Ishikawa (cell line): ENCODE data around the gene SMC4.

Source experiments
- CEBPB ChIP-seq: IDR thresholded peaks from 2 replicates; pipeline ENCODE4 v1.6.1; 2012
- CREB1 ChIP-seq: IDR thresholded peaks from 2 replicates; pipeline ENCODE4 v1.6.1; 2012; ENCODE audit warnings: low read depth
- EGR1 ChIP-seq: IDR thresholded peaks from 2 replicates; pipeline ENCODE4 v1.6.1; 2012
- EP300 ChIP-seq: IDR thresholded peaks from 2 replicates; pipeline ENCODE4 v1.6.1; 2012; ENCODE audit warnings: borderline replicate concordance
- FOXM1 ChIP-seq: IDR thresholded peaks from 2 replicates; pipeline ENCODE4 v1.6.1; 2012; ENCODE audit warnings: low read depth, borderline replicate concordance
- MAX ChIP-seq: IDR thresholded peaks from 2 replicates; pipeline ENCODE4 v1.6.1; 2012
- NFIC ChIP-seq: IDR thresholded peaks from 2 replicates; pipeline ENCODE4 v1.6.1; 2012
- RAD21 ChIP-seq: IDR thresholded peaks from 2 replicates; pipeline ENCODE4 v1.6.1; 2012; ENCODE audit warnings: low read depth
- REST ChIP-seq: IDR thresholded peaks from 2 replicates; pipeline ENCODE4 v1.6.1; 2012; ENCODE audit warnings: low read depth, mild to moderate bottlenecking
- TAF1 ChIP-seq: IDR thresholded peaks from 2 replicates; pipeline ENCODE4 v1.6.1; 2012; ENCODE audit warnings: low read depth, mild to moderate bottlenecking
- TCF12 ChIP-seq: IDR thresholded peaks from 2 replicates; pipeline ENCODE4 v1.6.1; 2012; ENCODE audit warnings: low read depth
- TEAD4 ChIP-seq: IDR thresholded peaks from 2 replicates; pipeline ENCODE4 v1.6.1; 2012
- USF1 ChIP-seq: IDR thresholded peaks from 2 replicates; pipeline ENCODE4 v1.6.1; 2012
- YY1 ChIP-seq: IDR thresholded peaks from 2 replicates; pipeline ENCODE4 v1.6.1; 2012; ENCODE audit warnings: low read depth
- ZBTB7A ChIP-seq: IDR thresholded peaks from 2 replicates; pipeline ENCODE4 v1.6.1; 2012; ENCODE audit warnings: low read depth

Gene SMC4

DNA sequence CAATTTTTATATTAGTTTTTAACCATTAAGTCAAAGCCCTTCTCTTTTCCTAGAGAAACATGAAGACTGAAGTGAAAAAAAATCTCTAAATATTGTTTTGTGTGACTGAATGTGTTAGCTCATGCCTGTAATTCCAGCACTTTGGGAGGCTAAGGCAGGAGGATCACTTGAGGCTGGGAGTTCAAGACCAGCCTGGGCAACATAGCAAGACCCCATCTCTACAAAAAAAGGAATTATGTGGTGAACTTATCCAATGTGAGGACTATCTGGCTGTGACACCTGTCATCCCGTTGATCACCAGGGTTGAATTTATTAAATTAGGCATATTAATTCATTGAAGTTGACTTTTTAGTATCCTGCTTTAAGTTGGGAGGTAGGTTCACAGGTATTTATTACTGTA lies 13.0 kb downstream of the SMC4 start:
- no peak for TF ChIP-seq TAF1
- no peak for TF ChIP-seq TCF12
- no peak for TF ChIP-seq CEBPB
- TF ChIP-seq EP300: no peak
- no peak for TF ChIP-seq EGR1

DNA sequence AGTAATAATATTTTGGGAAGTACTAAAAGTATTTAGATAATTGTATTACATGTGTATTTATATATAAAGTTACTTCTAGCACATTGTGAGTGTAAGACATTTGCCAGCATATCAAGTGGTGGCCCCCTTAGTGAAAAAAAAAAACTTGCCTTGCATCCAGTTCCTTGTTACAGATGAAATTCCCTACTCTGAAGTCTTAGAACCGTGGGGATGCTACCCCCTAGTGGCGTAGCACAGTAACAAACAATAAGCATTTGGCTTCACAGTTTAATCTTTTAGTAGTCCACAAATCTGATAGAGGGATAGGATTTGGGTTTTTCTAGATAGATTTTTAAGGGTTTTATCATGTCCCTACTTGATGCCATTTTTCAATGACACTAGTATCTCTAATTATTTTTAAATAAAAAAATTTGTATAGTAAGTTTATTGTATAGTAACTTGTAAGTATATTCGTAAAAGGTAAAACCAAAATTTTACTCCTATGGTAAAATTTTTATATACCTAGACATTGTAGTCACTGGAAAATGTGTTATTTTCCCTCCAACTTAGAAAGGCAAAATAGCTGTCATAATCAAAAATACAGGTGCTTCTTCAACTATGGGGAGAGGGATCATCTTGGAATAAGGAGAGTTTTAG lies 14.3 kb downstream of the SMC4 start:
- TF ChIP-seq RAD21 (peak; percentile 53), EP300 (no peak), NFIC (no peak), YY1 (no peak), TAF1 (no peak)

DNA sequence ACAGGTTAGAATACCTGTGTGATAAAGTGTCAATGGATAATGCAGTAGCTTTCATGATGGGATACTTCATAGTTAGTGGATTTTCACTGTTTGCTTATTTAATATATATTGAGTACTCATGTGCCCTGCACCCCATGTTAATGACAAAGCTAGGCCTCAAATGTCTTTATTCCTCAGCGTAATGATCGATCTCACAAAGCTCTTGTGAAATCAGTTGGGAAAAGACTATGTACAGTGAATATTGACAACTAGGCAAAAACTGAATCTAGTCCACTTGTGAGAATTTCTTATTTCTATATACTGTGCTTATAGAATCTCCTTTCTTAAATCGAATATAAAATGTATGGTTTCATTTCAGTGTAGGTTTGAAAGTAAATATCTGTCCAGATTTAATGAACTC lies 17.9 kb downstream of the SMC4 start:
- TF ChIP-seq MAX: no peak
- TF ChIP-seq YY1: no peak
- TF ChIP-seq EGR1: no peak
- TF ChIP-seq TAF1: no peak
- no peak for TF ChIP-seq ZBTB7A
- no peak for TF ChIP-seq REST
- no peak for TF ChIP-seq RAD21
- TF ChIP-seq CEBPB: no peak
- no peak for TF ChIP-seq FOXM1
- no peak for TF ChIP-seq EP300
- no peak for TF ChIP-seq NFIC
- TF ChIP-seq CREB1: no peak
- TF ChIP-seq TEAD4: no peak
- TF ChIP-seq USF1: no peak
- TF ChIP-seq TCF12: no peak

- TF ChIP-seq NFIC (no peak), YY1 (no peak), USF1 (no peak), RAD21 (no peak), CREB1 (no peak)
Observed at GRCh38 chr3:160427832-160428424, 28.5 kb downstream of the SMC4 start.

- TF ChIP-seq CREB1 (no peak), NFIC (no peak), REST (no peak), RAD21 (no peak), CEBPB (no peak), EP300 (no peak), USF1 (no peak), TAF1 (no peak), TEAD4 (no peak), YY1 (no peak), MAX (no peak), EGR1 (no peak), TCF12 (no peak), ZBTB7A (no peak), FOXM1 (no peak)
Observed at GRCh38 chr3:160434071-160434470, 34.6 kb downstream of the SMC4 start.

DNA sequence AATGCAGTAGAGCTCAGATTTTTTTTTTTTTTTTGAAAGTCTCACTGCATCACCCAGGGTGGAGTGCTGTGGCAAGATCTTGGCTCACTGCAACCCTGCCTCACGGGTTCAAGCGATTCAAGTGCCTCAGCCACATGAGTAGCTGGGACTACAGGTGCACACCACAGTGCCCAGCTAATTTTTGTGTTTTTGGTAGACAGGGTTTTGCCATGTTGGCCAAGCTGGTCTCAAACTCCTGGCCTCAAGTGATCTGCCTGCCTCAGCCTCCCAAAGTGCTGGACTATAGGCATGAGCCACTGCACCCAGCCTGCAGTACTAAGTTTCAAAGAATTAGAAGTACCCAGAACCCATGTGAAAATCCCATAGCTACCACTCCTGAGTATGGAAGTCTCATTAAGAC lies 35.6 kb downstream of the SMC4 start:
- TF ChIP-seq YY1 (no peak), CEBPB (no peak), RAD21 (no peak), TAF1 (no peak), MAX (no peak), REST (no peak), USF1 (no peak), CREB1 (no peak), NFIC (no peak), TCF12 (no peak), ZBTB7A (no peak), FOXM1 (no peak), EP300 (no peak), EGR1 (no peak), TEAD4 (no peak)
